GM19240 (cell line): ENCODE data around the gene LRRC43.

Experiments used
- DNase-seq: peaks from one replicate; pipeline ENCODE4 v3.0.0; 2011; ENCODE audit warnings: low spot score; ENCODE audit not compliant: insufficient read length

The LRRC43 gene

GRCh38 chr12:122182887-122183587 is at the start of gene LRRC43:
Gene LRRC43, plus strand, starts transcription at chr12:122183123. Its CDS starts 22 bp downstream, at chr12:122183145.
- DNase-seq = no peak

- DNase-seq = no peak
These were observed 49.6 kb upstream of the LRRC43 start for GRCh38 chr12:122133192-122133950.

- no peak for DNase-seq
These were observed 47.4 kb upstream of the LRRC43 start for GRCh38 chr12:122135437-122136031.

DNA sequence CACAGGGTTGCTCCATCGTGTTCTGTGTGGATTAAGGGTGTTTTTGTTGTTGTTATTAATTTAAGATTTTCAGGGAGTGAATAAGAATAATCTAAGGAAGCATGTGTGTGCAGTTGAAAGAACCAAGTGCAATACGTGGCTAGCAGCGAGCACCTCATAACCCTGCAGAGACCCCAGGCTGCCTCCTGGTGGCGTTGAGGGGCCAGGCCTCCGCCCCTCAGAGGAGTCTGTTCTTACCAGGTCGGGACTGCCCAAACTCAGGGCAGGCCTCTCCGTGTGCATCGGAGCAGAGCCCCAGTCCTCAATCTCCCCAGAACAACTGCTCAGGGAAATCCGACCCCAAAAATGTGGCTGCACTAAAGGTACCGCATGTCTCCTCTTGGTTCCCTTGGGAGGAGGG is 45.7 kb upstream of the LRRC43 start:
- DNase-seq = no peak

GRCh38 chr12:122137681-122138080 is 45.2 kb upstream of the LRRC43 start:
- no peak for DNase-seq

GRCh38 chr12:122138181-122138580 is 44.7 kb upstream of the LRRC43 start:
- no peak for DNase-seq

DNA sequence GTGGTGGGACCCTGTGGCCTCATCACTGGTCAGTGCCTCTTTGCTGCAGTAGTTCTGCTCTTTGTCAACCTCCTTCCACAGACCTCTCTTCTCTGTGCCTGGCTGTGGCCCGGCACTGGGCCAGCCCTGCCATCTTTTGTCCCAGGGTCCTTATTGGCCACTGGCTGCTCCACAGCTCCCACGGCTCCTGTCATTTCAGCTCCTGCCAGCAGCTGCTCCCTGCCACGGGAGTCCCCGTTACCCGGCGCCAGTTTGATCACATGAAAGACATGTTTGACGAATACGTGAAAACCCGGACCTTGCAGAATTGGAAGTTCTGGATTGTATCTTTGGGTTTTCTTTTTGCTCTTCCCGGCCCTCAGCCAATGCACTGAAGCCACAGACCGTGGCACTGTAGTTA is 44.3 kb upstream of the LRRC43 start:
- DNase-seq = no peak

GRCh38 chr12:122139266-122139665 is 43.7 kb upstream of the LRRC43 start:
- no peak for DNase-seq

GRCh38 chr12:122139941-122140340 is 43.0 kb upstream of the LRRC43 start:
- no peak for DNase-seq

GRCh38 chr12:122140467-122141257 is 42.3 kb upstream of the LRRC43 start:
- DNase-seq = no peak

DNA sequence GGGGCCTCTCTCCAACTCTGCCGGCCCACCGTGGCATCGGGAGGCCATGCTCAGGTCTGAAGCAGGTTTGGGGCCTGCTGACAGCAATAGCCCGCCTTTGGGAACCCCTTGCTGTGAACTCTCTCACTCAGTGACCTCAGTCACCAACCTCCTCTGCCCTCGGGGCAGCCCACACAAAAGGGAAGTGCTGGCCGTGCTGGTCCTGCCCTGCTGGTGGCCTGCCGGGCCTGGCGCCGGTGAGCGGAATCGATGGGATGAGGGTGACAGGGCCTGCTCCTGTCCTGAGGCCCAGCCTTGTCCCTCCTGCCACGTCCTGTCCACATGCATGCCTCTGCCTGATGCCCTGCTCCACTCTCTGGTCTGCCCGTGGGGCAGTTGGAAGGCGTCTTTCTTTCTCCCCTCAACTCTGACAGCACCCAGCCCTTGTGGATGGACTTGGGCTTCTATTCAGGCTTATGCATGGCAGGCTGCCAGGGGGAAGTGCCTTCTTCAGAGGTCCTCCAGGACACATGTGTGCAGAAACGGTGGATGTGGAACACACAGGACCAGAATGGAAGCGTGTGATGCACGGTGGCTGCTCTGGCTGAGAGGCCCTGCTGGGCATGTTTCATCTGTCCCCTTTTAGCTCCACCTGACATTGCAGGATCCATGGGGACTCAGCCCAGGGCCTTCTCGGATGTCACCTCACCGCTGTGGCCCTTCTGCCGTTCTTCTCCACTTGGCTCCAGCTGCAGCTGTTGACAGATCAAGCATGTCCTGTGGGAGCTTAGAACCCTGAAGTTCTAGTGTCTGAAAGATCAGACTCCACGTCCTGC is 40.8 kb upstream of the LRRC43 start:
- no peak for DNase-seq

- no peak for DNase-seq
These were observed 40.1 kb upstream of the LRRC43 start for GRCh38 chr12:122142857-122143256.

DNA sequence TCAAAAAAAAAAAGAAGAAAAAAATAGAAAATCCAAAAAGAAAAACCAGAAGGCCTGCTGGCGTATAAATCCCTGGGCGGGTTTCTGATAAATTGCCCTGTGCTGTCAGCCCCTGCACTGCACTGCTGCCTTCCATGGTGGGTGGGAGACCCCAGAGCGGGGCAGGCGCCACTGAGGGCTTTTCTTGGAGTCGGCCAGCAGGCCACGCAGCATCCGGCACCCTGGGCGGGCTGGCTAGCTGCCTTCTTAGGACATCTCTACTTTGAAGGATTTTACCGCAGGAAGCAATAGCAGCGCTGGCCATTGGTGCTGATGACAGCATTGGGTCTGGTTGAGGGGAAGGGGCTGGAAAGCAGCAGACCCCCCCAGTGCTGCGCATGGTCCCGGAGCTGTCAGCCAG is 38.0 kb upstream of the LRRC43 start:
- DNase-seq = no peak

GRCh38 chr12:122145505-122146330 is 37.2 kb upstream of the LRRC43 start:
- no peak for DNase-seq

- no peak for DNase-seq
These were observed 35.2 kb upstream of the LRRC43 start for GRCh38 chr12:122147514-122148290.

DNA sequence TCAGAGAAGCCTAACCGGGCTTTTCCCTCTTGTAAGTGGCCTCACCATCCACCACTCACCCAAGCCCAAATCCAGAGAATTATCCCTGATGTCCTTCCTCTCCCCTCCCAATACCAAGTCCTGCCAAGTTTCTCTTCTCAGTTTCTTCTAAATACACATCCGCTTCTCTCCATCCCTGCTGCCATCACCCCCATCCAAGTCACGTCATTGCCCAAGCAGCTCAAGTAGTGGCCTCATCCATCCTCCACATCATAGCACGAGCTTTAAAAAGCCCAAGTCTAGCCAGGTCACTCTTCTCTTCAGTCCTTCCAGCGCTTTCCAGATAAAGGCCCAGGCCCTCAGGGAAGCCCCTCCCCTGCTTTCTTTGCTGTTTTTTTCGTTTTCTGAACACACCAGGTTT is 34.3 kb upstream of the LRRC43 start:
- DNase-seq = no peak

DNA sequence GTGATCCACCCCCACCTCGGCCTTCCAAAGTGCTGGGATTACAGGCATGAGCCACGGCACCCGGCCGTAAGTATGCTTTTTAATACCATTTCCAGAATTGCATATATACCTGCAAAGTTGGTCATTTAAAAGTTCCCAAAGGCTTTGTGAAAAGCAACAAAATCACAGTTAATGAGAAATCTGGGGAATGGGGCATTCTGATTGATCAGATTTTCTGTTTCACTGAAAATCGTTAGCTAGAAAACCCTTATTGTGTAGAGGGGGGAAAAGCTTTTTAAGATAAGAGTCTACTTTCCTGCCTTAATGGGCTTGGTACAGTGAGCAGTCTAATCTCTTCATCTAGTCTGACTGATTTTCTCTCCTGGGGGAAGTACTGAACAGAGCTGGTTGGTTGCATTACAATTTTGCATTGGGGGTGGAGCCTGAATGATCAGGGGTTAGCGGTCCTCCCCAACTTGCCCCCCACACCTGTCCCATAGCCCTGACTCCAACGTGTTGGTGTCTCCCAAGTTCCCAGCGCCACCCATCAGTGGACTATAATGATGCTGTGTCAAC is 32.7 kb upstream of the LRRC43 start:
- no peak for DNase-seq

DNA sequence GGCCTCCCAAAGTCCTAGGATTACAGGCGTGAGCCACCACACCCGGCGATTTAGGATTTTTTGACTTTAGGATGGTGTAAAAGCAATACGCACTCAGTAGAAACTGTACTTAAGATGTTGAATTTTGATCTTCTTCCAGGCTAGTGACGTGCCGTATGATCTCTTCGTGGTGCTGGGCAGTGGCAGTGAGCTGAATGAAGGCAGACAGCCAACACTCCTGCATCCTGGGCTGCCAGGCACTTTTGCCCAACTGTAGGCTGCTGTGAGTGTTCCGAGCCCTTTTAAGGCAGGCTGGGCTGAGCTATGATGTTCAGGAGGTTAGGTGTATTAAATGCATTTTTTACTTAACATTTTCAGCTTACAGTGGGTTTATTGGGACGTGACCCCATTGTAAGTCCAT is 30.2 kb upstream of the LRRC43 start:
- DNase-seq = no peak

DNA sequence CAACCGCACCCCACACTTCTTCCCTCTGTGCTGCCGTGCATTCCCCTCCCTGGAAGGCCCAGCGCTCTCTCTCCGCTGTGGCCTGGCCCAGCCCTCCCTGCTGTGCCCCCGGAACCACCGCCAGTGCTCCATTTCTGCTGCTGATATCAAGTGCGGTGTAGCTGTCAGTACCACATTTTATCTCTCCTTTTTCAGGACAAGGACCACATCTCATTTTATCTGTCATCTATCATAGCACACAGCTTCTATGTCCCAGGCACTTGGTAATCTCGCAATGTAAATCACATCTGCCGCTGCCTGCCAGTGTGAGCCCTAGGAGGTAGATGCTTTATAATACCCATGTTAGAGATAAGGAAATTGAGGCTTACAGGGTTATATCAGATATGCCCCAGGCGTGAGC is 27.2 kb upstream of the LRRC43 start:
- no peak for DNase-seq
